GM18502 (cell line): ENCODE measurements around the gene HOXC12.

Source experiments
- ATAC-seq: cut with Tn5 transposase; IDR thresholded peaks from one replicate; pipeline ENCODE4 v1.9.1; 2021; ENCODE audit warnings: mild to moderate bottlenecking; ENCODE audit not compliant: unreplicated experiment, poor library complexity

HOXC12 gene

DNA sequence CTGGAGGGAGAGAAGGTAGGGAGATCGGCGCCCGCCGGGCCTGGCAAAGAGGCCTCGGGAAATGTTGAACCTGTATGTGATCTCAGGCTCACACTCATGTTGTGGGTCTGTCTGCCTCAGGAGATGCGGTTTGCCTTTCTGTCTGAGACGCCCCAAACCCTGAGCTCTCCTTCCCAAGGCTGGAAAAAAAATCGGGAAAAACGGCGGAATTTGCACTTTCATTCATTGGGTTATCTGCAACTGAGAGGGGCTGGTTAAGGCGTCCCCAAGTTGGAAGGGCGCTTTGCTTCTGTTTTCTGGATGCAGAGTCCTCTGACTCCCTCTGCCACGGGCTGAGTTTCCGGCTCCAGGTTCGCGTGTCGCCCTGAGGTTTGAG lies 40.3 kb downstream of the HOXC12 start:
- ATAC-seq: no peak

DNA sequence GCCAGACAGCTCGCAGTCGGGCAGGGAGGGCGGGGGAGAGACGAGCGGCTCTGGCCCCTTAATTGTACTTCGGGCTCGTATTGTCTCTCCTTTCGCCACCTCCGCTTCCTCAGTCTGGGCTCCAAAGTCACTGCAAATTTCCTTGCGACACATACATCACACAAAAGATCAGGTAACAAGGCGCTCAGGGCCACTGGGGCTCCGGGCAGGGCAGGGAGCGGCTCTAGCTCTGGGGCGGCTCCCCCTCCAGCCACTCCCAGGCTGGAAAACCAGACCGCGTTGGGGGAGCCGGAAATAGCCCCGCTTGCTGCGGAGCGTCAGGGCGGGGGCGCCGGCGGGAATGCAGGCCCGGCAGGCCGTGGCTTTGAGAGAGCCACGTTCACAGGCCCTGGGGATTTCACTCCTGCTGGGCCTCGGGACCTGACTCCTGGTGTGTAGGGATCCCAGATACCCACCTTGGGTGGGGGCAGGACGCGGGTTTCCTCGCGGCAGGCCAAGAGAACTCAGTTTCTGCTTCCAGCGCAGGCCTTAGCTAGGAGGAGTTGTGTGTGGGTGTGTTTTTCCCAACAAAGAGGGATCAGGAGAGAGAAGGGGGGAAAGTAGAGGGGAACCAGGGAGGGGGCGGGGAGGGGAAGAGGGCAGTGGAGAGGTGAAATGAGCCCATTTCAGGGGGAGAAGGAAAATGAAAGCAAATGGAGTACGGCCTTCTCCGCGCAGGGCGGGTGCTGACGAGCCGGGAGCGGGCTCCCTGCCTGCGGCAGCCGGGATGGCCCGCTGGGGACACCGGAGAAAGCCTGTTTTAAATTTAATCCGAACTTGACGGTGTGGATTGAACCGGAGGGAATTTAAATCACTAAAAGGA lies 40.9 kb downstream of the HOXC12 start:
- no peak for ATAC-seq

DNA sequence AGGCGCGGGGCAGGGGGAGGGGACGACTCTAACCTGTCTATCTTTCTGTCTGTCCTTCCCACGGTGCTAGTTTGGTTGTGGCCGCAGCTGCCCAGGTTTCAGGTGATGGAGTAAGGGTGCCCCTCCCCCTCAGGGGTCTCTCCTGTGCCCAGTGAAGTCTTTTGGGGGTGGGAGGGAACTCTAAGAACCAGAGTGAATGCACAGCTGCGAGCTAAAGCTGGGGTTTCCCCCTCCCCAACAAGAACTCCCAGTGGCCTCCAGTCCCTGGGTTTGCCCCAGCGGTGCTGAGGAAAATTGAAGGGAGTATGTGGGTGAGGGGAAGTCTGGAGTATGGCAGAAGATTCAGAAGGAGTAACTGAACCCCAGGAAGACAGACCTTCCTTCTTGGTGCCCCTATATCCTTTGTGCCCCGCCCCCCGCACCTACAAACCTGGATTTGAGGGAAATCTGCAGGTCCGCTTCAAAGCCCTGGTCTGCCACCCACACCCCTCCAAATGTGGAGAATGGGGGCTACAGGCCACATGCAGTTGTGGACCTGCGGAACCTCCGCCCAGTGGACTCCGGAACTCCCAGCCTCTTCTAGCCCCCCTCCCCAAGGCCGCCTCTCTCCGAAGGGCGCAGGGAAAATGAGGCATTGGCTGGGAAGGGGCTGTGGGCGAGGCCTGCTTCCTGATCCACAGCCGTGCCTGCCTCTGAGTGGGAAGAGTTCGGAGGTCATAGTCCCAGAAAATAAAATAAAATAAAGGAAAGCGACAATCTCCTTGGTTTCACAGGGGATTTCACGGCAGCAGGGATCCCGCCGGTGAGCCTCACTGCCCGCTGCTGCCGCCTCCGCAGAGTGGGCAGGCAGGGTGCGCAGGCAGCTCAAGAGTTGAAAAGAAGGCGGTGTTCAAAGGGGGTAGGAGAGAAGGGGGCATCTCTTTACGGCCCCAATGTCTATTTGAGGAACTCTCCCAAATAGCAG lies 41.8 kb downstream of the HOXC12 start:
- no peak for ATAC-seq

DNA sequence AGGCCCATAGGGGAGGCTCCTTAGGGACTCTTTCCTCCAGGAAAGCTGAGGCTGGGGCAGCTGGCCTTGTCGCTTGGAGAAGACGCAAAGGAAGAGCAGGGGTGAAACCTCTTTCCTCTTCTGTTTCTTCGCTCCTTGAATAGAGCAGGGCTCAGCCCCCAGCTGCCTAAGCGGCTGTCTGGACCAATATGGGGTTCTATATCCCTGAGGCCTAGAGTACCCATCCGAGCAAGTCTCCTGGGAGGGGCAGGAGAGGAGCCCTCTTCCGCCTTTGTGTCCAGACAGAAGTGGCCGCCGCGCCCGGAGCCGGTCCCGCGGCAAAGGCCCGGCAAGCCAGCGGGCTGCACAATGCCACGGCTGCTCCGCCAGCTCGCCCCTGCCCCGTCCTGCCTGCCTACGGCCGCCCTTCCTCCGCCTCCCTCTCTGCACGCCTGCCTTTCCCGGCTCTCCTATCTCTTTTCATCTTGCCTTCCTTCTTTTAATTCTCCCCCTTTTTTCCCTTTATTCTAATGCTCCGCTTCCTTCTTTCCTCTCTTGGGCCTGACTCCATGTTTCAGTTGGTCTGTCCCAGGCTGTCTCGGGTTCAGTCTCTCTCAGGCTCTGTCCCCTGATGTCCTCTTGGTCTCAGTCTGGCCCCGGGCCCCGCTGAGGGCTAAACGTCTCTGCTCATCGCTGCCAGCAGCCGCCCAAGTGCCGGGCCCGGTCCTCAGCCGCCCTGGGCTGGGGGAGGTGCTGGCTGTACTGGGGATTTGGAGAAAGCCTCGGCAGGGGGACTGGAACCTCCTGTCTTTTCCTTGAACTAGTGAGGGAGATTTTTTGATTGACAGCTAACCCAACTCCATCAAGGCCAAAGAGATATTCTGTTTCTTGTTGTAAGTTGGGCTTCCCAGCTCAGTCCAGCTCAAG lies 42.8 kb downstream of the HOXC12 start:
- ATAC-seq: no peak

DNA sequence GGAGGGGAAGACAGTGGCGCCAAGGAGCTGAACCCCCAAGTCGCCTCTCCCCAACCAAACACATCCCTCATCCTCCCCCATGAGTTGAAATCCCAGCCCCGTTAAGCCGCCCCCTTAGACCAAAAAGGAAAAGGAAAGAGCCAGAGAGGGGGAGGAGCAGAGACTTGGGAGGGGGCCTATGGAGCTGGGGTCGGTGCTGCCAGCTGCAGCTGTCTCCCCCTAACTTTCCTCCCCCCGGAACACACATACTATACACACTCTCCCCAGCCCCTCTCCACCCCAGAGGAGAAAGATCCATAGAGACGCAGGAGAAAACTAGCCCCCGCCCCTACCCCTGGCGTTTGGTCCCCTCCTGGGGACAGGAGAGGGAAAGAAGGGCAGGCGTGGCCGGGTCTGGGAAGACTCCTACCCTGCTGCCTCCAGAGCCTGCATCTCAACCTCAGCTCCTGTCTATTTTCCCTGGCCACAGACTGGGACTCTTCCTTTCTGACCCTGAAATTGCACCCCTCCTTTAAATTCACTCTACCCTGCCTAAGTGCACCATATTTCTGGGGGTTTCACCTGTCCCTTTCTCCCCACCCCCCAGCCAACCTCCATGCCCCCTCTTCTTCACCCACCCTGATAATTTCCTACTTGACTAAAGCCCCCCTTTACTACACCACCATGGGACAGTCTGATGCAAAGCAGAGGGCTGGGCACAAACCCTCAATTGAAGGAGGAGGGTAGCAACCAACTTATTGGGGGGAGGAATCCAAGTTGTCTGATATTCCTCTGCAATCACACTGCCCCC lies 43.6 kb downstream of the HOXC12 start:
- ATAC-seq: no peak

DNA sequence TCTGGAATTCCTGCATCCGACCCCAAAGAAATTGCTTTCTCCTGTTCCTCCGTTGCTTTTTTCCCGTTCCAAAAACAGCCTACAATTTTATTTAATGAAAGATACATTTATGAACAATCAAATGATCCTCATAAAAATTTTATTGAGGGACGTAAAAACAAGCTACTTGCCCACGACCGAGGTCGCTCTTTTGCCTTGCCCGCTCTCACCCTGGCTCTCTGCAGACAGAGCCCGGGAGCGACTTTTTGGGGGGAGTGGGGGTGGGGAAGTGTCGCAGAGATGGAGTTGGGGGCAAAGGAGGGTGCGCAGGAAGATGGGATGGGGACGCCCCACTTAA lies 44.2 kb downstream of the HOXC12 start:
- no peak for ATAC-seq

DNA sequence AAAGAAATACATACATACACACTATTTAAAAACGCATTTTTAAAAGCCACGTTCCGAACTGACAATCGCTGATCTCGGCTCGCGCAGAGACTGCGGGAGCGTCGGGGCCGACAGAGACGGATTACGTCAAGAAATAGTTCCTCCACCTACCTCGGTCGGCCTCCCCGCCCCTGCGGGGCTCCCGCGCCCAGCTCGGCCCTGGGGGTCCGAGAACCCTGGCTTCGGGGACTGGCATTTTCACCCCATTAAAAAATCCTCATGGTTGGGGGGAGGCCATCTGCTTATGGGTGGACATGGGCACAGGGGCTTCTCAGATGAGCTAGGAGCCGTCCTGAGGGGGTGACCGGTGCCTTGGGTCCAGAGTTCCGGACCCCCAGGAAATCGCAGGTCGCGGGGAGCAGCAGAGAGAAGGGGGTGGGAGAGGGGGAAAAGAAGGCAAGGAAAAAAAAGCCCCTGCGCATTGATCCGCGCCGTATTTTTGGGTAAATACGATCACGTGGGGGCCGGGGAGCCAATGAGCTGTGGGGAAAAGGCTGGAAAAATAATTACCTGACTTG lies 44.9 kb downstream of the HOXC12 start:
- no peak for ATAC-seq

DNA sequence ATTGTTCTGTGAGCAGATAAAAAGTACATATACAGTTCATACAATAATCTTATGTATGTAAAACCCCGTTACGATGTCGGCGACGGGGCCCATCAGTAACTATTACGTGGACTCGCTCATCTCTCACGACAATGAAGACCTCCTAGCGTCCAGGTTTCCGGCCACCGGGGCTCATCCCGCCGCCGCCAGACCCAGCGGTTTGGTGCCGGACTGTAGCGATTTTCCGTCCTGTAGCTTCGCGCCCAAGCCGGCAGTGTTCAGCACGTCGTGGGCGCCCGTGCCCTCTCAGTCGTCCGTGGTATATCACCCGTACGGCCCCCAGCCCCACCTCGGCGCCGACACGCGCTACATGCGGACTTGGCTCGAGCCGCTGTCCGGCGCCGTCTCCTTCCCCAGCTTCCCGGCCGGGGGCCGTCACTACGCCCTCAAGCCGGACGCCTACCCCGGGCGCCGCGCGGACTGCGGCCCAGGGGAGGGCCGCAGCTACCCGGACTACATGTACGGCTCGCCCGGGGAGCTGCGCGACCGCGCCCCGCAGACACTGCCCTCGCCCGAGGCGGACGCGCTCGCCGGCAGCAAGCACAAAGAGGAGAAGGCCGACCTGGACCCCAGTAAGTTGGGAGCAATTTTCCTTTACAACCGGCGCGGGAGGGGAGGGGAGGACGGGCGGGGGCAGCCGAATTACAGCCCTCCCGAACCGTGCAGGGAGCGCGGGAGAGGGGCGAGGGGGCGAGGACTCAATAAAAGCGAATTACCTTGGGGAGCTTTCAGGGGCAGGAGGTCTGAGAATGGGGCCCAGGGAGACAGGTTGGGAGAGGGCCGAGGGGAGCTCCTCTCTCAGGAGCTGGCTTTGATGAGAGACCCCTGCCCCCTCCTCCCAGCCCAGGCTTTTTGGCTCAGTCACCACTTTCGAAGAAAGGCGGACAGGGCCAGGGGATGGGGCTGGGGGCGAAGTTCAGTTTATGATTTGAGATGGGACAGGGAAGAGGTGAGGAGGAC lies 45.7 kb downstream of the HOXC12 start, which contains the start of gene HOXC9:
Gene HOXC9, plus strand, starts transcription at position 46 of the 999 bp plus-strand sequence. Its CDS starts 28 bp downstream, at position 74.
- ATAC-seq: no peak

DNA sequence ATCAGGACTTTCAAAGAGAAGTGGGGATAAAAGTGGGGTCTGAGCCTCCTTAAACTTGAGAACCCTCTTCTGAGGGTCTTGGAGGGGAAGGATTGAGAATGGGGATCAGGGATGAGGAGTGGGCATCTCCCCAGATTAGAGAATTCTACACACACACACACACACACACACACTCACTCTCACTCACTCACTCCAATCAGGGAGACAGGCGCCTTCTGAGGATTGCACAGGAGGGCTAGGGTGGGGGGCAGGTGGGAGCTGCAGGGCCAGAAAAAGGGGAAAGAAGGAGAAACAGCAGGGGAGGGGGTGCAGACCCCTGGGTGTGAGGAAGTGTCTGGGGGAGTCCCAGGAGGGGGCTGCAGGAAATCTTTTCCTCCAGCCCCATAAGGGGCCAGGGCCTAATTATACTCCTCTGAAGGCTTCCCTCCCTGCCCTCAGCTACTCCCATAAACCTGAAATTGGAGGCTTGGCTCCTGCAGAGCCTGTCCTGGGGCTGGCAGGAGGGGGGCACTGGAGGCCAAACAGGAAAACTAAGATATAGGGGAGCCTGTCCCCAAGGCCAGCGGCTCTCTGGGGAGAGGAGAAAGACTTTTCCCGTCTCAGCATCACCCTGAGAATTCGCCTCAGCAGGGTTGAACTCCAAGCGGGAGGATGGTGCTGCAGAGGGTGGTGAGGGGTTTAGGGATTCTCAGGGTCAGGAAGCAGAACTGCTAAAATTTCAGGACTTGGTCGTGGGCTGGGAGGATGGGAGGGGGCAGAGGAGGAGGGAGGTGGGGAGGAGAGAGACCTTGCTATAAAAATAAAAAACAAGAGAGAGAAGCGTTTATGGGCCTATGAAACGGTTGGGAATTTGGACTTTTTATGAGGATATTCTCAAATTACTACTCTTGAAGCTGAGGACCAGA lies 46.8 kb downstream of the HOXC12 start:
- ATAC-seq: no peak

DNA sequence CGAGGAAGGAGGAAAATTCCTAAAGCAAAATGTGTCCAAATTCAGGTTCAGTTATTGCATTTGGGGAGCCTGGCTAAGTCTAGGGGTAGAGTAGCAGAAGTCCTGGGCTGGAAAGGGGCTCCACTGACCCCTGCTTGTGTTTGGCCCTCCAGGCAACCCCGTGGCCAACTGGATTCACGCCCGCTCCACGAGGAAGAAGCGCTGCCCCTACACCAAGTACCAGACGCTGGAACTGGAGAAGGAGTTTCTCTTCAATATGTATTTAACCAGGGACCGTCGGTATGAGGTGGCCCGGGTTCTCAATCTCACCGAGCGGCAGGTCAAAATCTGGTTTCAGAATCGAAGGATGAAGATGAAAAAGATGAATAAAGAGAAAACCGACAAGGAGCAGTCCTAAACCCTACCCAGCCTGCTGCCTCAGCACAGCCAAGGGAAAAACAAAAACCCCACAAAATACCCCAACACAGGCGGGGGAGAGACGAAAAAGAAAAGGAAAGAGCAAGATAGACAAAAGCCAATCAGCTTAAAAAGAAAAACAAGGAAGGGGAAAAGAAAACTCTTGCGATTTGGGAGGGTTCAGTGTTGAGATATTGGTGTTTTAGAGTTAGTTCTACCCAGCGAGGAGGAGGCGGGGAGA lies 47.7 kb downstream of the HOXC12 start:
- no peak for ATAC-seq

DNA sequence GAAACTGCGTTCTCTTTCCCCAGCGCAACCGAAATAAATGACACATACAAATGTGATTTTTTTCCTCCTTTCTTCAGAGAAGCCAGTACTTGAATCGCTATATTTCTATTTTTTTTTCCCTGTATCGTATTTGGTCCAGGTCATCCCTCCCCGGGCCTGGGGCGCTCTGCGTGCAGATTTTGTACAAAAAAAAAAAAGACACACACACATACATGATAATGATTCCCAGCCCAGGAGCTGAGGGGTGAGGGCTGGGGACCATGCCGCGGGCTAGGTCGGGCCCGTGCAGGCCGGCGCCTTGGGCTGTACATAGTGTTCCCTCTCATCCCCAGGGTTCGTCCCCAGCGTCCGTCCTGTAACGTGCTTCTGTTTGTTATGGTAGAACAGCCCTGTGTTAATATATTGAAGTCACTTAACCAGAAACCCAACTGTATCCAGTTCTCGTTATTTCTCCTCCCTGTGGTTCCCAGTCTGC lies 48.2 kb downstream of the HOXC12 start:
- no peak for ATAC-seq

DNA sequence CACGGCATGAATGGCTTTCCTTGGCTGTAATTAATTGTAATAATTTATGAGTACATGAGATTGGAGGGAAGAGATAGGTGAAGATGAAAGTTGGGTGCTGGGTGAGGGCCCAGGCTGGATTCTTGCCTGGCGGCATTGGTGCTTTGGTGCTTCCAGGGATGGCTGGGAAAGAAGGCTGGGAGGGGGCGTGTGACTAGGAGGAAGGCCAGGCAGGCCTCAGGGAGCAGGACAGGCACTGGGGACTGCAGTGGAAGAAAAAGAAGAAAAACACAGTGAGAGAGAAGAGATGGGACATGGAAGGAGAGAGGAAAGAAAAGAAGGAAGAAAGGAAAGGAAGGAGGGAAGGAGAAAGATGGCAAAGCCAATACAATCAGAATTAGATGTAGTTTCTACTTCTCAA lies 48.9 kb downstream of the HOXC12 start:
- ATAC-seq: no peak

DNA sequence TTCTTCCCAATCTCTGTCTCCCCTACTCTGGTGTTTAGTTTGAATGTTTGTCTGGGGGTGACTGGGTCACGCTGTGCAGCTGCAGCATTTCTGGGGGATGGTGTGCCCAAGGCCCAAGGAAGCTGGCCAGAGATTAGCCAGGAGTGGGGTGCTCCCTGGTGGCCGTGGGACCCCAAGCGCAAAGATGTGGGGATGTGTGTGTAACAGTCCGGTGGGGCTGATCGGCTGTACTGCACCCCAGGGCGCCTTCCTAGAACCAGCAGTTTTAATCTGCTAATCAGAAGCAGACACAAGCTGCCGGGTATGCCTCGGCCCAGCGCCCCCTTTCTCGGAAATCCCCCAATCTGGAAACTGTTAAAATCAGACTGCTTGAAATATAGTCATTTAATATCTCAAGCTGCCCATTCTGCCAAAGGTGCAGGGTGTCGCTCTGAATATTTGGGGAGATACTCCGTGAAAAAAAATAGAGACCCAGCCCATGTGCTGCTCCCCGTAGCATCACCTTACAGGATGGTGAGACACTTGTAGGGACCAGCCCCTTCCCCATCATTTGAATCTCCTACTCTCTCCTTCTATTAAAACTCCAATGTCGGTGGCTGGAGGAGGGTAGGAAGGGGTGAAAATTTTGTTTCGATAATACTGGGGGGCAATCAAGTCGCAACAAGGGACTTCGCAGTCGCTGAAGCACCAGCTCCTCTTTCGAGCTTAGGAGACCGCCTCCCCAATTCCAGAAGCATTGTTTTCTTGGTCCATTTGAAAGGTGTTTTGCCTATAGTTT lies 49.5 kb downstream of the HOXC12 start:
- ATAC-seq: no peak

DNA sequence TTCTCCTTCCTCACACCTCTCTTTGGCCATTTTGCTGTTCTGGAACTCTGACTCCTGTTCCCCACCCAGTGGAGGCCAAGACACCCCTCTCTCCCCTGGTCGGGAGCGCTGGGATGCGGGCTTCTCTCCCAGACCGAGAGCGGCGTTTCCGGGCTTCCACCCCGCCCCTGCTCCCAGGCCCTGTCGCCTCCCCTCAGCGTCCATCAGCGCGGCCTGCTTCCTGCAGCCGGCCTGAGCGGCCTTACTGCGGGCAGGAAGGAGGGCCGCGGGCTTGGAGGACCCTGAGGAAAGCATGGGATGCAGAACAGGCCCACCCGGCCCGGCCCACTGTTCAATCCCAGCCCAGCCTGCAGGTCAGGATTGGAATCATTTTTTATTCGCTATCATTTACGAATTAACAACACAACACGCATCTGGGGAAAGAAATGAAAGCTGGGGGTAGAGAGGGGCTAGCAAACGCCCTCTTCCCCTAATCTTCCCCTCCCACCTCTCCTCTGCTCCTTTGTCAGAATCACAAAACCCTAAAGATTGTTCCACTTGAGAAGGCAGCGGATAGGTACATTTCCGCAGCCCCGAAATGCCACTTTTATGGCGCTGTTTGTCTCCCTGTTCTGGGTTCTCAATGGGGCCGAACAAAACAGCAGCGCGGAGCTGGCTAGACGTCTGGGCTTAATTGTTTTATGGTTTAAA lies 50.3 kb downstream of the HOXC12 start:
- no peak for ATAC-seq

DNA sequence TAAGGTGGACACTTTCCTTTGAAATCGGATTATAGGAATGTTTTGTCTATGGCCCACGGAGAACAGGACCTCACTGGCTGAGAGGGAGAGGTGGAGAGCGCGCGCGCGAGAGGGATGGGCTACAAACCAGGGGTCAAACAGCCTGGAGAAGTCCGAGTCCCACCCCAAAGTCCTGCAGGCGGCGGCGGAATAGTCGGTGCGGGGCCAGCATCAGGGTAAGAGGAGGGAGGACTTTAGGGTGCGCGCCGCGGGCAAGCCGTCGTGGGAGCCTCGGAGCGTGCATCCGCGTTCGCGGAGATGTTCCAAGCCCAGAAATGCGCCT lies 50.8 kb downstream of the HOXC12 start:
- ATAC-seq: no peak
